Mammary epithelial cell (primary cell): ENCODE measurements around the gene NDUFAF8.

Experiments used
- EZH2 ChIP-seq: IDR thresholded peaks from 2 replicates; pipeline ENCODE4 v1.6.1; 2012; ENCODE audit warnings: low read length, inconsistent platforms, borderline replicate concordance
- TF ChIP-seq, protein P1 (sequence below), 2 donors: IDR thresholded peaks in 1 of 2; conservative IDR thresholded peaks in 1 of 2; 2 replicates each; pipeline ENCODE4 v1.5.1; 2011 to 2012; ENCODE audit warnings: inconsistent platforms in 2 of 2, low read length in 2 of 2, mild to moderate bottlenecking in 2 of 2, control low read depth in 1 of 2, low read depth in 1 of 2; ENCODE audit not compliant: insufficient read depth in 1 of 2; ENCODE audit errors: extremely low read depth in 1 of 2

DNA sequence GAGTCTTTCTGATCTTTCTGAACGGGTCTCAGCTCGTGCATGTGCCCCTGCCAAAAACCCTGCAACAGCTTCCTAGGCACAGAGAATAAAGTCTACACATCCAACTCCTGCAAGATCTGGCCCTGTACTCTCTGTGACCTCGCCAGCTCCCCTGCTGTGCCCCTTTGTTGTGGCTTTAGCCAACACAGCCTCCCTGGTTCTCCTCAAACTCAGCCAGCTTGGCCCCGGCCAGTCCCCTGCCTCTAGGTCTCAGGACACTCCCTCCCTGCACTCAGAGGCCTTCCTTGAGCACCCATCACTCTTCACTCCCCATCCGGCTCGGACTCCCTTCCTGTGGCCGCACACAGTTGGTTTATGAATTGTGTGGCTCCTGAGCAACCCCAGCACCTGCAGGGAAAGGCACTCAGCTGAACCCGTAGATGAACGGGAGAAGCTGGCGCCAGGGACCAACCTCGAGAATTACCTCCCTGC lies 17.7 kb upstream of the NDUFAF8 start:
- TF ChIP-seq, protein P1, sequence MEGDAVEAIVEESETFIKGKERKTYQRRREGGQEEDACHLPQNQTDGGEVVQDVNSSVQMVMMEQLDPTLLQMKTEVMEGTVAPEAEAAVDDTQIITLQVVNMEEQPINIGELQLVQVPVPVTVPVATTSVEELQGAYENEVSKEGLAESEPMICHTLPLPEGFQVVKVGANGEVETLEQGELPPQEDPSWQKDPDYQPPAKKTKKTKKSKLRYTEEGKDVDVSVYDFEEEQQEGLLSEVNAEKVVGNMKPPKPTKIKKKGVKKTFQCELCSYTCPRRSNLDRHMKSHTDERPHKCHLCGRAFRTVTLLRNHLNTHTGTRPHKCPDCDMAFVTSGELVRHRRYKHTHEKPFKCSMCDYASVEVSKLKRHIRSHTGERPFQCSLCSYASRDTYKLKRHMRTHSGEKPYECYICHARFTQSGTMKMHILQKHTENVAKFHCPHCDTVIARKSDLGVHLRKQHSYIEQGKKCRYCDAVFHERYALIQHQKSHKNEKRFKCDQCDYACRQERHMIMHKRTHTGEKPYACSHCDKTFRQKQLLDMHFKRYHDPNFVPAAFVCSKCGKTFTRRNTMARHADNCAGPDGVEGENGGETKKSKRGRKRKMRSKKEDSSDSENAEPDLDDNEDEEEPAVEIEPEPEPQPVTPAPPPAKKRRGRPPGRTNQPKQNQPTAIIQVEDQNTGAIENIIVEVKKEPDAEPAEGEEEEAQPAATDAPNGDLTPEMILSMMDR (conservative IDR thresholded peaks at IDR 0.05 in 1 of 2, IDR thresholded peaks at IDR 0.05 in 1 of 2; ENCODE audit: extremely low read depth in 1 of 2, insufficient read depth in 1 of 2, low read depth in 1 of 2, low read length in 2 of 2) = no peak
- TF ChIP-seq EZH2 = no peak
